Activated CD4-positive, alpha-beta T cell treated with anti-CD3 and anti-CD28 coated beads for 1 hour (primary cell): Measurements from ENCODE around the gene BNC2.

Experiments
- DNase-seq: peaks from one replicate; pipeline ENCODE4 v3.0.0-alpha.2; 2020

The BNC2 gene

DNA sequence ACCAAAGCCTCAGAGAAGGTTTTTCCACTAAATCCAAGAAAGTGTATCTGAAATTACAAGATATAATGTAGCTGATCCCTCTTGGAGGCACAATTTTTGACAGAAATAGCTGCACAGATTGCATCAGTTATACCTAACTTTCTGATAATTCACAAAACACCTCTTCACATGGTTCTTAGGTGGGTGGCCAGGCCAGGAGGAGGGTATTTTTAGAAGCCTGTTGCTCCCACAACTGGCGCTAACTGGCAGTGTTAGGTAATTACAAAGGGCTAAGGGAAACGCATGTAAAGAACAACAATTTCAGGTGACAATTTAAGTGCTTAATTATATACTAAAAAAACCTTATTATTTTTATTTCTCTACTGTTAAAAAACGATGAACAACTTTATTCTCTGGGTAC is 247.9 kb downstream of the BNC2 start:
- DNase-seq, result no peak

DNA sequence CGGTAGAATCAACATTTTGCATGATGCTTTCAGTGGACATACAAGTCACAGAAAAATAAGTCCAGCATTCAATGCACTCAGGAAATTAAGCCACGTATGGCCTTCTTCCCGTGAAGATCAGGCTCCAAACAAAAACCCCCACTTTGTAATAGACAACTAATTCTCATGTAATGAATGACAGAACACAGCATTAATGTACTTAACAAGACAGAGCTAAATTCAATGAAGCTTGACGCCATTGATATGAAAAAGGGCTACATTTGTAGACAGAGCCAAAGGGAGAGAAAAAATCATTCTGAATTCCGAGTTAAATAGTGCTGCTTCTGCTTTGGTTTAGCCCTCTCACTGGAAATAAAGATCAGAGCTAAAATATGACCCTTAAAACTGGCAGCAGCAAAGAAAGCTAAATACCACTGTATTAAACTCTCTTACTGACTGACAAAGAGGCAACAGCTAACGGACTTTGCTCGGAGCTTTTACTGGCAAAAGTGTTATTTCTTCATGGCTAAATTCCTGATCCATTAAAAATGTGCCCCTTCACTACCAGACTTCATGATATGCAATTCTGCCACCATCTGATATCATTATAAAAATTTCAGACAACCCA is 250.5 kb downstream of the BNC2 start:
- DNase-seq, result no peak

DNA sequence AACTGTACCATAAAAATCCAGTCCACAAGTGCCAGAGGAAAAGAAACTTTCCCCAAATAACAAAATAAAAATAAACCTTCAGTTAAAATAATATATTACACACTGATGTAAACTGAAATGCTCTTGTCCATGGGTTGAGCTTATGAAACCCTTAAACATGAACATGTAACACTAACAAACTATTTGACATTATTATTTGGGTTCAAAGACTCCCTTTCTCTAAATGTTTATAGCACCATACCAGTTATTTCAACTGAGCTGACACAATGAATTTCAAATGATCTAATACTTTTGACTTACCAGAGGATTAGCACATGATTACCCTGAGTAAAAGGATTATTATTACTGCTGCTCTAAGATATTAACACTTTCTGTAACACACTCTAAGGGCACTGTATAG is 251.1 kb downstream of the BNC2 start:
- DNase-seq, result no peak

DNA sequence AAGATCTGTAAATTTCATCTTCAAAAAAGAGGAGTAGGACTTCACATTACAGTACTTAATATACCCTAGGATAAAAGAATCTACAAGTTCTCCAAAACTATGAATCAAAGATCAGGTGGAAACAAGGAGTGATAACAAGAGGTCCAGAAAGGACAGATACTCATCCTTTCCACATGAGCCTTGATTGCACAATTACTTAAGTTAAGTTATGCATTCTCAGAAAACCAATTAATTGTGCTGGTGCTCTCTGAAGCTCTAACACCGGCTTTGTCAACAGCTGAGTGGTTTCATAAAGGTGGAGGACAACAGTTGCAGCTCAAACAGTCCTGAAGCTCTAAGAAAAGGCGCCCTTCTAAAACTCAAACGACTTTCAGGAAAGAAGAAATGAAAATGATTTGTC is 251.9 kb downstream of the BNC2 start:
- DNase-seq, result no peak

DNA sequence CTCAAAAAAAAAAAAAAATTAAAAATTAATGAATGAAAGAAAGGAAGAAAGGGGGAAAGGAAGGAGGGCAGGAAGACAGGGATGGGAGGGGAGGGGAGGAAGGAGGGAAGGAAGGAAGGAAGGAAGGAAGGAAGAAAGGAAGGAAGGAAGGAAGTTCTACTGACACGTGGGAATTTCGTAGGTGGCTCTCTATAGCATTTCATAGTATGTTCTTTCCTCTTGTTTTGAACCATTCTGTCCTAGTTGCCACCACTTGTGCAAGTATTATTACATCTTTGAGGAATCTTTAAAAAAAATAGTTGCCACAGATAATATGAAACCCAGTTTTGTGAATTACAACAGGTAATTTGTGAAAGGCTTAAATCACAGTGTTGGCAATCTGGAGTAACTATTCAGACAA is 253.8 kb downstream of the BNC2 start:
- DNase-seq, result no peak

DNA sequence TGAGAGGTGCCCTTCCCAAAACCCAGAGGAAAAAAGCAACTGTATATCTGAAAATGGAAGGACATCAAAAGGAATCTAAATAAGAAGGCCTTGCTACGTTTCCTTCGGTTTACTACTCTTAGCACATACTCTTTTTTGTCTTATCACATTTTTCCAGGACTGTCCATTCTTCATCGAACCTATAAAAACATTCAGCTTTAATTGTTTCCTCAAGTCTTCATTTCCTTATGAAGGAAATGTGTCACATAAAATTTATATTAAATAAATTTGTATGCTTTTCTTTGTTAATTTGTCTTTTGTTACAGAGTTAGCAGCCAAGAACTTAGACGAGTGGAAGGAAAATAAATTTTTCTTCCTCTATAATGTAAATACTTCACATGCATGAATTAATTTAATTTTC is 255.0 kb downstream of the BNC2 start:
- no peak for DNase-seq

DNA sequence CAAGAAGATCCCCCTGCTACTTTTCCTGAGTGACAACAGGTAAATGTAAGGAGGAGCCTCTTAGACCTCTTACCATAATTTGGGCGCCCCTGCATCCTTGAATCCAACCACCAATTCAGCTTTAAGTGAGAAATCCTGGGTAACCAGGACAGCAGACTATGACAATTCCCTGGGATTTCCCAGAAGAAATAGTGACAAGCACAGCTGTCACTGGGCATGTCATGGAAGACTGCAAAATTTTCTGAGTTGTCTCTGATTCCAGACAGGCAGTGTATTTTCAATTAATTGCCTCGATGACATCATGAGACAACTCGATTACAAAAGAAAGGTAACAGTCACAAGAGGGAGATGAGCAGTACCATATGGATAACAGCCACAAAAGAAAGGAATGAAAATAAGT is 256.9 kb downstream of the BNC2 start:
- no peak for DNase-seq

DNA sequence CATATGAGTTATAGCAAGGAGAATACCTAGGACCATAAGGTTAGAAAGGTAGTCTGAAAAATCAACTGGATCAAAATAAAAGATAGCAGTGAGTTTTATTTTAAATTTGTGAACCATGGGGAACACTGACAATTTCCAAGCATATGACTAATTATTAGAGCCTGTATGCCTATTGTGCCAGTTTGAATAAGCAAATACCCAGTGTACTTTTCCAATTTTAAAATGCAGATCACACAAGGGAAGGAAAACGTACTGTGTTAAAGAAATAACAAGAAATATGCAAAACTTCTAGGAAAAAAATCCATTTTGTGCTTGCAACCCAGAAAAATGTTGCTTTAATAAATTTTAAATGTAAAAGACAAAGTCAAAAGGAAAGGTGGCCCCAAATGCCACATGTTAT is 257.4 kb downstream of the BNC2 start:
- DNase-seq, result no peak

DNA sequence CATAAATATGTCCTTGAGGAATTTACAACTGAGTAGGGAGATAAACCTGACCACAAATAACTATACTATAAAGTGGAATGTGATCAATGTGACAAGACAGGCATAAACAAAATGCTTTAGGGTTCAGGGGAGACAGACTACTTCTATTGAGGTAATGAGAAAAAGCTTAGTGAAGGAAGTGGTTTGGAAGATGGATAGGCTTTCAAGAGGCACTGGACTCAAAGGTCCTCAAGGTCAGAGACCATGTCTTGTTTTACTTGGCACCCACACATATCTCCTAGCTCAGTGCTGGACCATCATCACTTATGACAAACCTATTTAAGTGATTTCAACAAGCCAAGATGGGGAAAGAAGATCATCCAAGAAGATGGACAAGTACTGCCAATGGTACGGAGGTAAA is 257.8 kb downstream of the BNC2 start:
- no peak for DNase-seq

DNA sequence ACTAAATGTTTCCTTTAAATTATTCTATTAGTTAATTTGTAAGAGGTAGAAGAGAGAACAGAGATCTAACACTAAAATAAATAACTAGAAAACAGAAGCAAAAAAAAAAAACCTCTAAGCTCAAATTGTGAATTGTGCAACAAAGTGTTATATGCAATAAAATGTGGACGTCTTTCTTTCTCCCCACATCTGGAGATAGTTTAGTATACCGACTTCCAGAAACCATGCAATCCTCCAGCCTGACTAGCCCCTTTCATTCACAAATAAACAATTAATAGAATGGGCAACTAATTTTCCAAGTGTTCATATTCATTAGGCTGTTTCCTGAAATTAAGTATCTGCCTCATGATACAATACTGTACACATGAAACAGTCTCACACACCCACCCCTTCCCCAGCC is 258.5 kb downstream of the BNC2 start:
- DNase-seq, result no peak

DNA sequence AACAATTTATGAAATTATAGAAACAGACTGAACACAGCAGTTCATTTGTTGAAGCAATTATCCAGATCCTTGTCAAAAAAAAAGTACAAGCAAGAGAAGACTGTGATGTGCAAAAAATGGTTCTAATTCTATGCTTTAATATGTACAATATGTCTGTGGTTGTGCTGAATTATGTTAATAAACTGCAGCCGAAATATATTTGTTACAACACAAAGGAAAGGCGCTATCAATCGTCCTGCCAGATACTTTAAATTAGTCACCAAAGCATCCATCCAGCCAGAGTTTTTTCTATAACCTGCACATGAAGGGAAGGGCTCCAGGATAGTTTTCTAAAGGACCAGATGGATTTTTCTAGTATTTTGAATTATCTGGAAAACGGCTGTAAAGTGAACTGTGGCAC is 259.5 kb downstream of the BNC2 start:
- DNase-seq, result no peak

DNA sequence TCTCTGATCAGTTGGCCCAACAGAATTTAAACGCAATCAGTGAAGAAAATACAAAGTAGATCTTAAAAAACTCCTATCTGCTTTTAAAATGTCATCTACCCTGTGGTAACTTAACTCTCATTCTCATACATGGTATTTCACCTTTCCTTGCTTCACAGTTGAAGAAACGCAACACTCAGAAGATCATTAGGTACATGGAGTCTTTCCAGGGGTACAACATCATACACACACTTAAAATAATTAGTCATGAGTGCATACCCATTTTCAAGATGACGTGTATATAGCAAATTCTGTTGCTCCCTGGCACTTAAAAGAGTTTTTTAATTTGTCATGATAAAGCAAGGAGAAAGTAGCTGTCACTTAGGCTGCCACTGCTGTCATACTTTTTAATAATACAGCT is 259.9 kb downstream of the BNC2 start:
- DNase-seq, result no peak

DNA sequence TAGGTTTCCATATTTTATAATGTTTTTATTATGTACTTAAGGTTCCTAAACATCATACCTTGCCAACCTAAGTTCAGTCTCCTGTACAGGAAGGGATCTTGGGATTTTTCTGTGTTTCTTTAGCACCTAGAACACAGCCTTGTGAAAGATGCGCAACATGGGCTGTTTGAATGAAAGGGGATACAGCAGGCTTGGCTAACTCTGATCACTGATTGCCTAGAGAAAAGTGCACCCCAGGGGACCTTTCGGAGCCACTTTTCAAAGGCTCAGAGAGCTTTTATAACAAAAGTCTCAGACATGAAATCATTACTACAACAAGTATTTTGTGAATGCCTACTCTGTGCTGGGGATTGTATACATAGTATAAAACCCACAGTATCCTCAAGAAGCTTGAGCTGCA is 261.6 kb downstream of the BNC2 start:
- DNase-seq, result no peak

DNA sequence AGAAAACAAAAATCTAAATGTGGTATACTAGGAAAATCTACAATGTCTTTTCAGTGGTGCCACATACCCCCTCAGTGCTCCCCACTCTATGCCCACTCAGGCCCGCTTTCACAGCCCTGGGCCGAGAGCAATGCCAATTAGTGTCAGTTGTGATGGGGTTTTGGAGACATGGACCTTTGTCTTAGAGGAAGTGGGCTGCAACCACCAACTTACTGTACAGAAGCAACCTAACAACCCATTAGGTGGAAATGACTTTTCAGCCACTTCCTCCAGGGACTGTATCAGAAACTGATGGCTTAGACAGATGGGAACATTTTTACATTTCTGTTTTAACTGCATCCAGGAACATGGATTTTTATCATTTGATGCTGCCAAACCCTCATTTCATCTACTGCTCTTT is 268.0 kb downstream of the BNC2 start:
- no peak for DNase-seq

DNA sequence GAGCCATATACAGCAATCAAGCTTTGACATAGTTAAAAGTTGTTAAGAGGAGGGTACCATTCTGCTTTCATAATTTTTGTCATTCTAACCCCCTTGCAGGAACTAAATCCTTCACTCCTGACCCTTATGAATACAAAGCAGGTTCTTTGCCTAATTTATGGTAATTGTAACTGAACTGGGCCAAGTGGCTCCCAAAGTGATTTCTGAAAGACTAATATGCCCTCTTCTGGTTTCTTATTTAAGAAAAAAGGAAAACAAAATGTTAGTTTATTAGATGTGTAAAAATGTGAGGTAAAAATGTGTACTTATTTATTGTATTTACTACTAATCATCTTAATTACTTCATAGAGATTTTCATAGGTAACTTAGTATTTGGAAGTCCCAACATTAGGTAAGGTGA is 268.5 kb downstream of the BNC2 start:
- no peak for DNase-seq

DNA sequence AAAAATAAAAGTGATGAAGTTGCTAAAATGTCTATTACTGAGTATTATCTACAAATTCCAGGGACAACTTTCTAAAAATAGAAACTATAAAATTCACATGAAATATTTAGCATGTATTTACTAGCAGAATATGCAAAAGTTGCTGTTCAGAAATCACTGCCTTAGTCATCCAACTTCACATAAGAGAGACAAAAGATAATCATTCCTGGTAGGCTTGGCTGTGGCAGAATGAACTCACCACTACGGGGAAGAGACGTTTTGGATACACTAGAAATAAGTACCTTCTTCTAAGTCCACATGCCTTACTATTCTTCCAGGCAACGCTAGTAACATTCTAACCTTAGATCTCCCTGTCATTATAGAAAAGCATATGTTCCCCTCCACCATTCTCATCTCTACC is 272.2 kb downstream of the BNC2 start:
- no peak for DNase-seq

DNA sequence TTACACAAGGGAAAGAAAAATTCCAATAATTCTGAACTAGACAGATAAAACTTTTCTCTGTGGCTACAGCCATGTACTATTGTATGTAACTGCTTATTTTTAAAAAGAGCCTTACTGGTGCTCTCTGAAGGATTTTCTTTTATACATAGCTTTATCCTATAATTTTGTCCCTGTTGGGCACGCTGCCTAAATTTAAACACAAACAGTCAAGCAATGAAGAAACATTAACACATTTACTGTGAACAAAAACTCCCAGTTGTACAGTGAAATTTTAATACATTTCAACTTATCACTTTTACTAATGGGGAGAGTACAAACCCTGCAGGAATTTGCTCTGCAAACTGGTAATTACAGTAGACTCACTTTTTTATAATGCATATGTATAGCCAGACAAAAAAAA is 273.3 kb downstream of the BNC2 start:
- DNase-seq, result no peak

DNA sequence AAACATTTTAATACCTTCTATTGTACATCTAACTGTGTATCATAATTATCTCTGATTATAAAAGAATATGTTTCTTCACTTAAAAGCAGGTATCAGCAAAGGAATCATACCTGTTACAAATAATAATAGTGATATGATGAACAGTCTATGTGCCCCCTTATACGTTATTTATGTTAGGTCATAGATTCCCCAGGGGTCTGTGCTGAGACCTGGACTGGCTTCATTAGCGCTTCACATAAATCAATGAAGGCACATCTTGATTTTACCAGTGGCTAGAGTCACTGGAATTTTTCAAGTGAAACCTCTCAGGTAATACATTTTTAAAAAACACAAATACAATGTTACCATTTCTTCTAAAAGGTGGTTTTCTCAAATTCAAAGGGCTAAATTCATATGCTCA is 275.2 kb downstream of the BNC2 start:
- no peak for DNase-seq

DNA sequence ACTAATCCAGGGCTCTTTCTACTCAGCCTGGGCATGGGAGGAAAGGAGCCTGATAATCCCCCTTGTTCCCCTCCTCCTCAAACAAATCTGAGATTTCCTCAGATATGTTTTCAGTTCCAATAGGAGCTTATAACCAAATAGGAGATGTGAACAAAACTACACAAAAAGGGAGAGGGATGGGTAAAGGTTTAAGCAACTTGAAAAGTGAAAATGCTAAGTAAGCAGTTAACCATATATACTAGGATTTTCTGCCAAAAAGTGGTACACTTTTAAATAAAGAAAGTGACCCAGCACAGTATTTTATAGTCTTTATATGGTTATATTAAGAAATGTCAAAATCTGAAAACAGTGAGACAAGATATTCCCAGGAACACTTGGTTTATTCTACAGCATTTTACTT is 275.7 kb downstream of the BNC2 start:
- no peak for DNase-seq

DNA sequence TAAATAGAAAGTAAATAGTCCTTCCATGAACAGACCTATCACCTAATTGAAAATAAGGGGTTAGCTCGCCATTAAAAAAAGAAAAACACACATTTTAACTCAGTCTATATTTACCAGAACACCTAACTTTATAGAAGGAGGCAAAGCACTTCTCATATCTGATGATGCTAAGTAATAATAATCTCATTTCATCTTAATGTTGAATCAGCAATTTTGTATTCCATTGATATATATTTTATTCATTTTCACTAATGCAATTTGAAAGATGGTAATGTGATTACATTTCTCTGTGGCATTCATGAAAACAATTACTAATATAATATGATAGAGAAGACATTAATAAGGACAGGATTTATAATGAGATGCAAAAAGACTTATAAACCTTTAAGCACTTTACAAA is 276.7 kb downstream of the BNC2 start:
- no peak for DNase-seq

DNA sequence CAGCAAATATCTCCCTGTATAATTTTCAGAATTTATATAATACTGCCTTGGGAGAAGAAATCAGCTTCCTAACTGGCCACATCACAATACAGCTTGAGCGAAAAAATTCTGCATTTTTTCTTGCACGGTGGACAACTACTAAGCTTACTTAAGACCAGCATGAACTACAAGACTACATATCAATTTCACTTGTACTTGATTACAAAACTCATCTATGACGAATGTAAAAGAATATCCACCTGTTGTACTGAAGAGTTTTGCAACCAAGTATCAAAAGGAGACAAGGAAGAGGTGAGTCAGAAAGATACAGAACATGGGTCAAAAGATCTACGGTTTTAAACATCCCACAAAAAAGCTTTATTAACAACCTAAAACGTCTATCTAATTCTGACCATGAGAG is 279.4 kb downstream of the BNC2 start:
- DNase-seq, result no peak

DNA sequence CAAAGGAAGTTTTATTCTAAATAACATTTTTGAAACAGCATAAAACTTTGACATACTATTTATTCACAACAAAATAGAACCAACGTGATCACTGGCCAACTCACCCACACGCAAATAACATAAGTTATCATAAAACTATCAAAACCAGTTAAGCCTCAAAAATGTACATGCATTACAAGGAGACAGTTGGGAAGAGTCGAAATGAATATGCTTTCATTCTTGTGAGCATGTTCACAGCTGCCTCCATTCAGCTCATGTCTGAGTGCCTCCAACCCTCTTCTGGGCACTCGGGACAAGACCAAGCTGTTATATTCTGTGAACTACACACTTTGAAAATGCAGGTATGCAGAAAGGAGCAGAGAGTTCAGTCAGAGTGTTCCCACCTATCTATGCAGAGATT is 284.9 kb downstream of the BNC2 start:
- DNase-seq, result no peak

DNA sequence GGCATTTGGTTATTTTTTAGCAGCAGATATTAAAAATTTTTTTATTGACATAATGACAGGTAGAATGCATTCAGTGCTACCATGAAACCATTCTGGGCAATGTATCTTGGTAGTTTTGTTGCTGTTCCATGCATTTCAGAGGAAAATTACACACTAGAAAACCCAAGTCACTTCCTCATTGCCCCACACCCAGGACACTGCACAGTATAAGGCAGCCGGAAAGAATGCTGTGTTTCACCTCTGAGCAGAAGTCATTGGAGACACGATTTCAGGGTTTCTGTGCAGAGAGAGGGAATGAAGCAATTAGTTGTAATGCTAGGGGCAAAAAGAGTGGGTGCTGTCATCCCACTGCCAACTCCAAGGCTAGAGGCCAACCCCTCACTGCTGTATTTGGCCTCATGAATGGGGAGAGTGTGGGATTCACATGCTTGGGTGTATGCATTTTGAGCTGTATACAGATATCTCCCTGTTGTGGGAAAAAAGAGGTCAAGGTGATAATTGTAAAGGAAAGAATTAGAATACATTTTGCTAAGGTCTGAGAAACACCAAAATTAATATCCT is 290.5 kb downstream of the BNC2 start:
- no peak for DNase-seq

DNA sequence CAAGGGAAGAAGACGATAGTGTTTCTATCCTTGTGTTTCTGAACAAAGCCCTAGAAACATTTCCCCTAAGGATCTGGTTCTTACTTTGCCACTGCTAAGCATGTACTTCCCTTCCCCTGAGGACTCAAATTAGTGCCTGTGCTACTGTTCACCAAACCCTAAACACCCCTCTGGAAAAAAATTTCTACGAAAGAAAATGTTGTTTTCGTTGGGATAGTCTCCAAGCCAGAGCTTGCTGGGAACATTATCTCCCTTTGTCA is 294.6 kb downstream of the BNC2 start:
- DNase-seq, result no peak

DNA sequence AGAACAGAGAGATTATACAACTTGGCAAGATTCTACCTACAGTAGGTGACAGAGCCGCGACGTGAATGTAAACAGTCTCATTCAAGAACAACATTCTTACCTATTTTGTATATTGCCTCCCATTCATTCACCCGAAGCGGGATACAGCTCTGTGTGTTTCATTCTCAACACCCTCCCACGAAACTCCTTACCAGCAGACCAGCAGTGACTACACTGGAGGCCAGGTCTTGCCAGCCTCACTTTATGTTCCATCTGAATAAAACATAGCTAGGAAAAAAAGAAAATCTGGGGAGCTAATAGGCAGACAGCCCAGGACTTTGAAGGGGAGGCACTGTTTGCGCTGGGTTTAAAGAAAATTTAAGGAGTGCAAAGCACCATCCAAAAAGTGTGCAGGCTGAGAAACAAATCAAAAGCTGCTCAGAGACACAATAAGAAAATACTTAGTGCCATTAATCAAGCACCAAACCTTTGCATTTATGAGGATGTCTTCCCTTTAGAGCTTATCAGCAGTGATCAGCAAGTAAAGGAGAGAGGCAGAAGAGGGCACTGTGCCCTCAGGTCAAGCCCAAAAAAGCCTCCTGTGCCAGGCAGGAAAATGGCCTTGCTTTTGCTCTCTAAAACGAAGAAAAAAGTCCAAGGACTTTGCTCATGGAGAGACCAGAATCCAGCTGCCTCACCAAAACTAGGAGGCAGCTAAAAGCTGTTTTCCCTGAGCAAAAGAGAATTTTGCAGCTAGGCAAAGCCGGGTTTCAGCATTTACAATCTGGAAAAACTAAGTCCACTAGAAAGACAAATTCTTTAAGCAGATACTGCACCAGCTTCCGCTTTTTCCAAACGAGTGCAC is 295.1 kb downstream of the BNC2 start:
- DNase-seq, result no peak
